Mesenteric fat pad (tissue), 1 donor: ENCODE data around the gene LELP1. TPM values are rescaled to one million over a fixed set of nuclear protein-coding genes. Genes with fewer than 3 reads are reported as not detected.
"Not testable (repeated sequence)": the region's sequence is repeated elsewhere in the genome, so short reads cannot be mapped to it uniquely, and the experiment has no call there.

Experiments used
- DNase-seq: peaks from one replicate; pipeline ENCODE4 v3.0.0-alpha.2; 2020; ENCODE audit warnings: low spot score
- total RNA-seq: library from RNA; stranded (reverse); fragmentation: NEBNext Ultra II Directional; extraction: Animal tissue kit (Norgen Biotek cat#: 25700); gene quantifications from one replicate; pipeline ENCODE4 v1.2.1, GENCODE V29; 2021
- donor health status: DM: yes; HTN: yes; CAD: no.

The LELP1 gene
- total RNA-seq, 1 donor from 2014 or later, result not detected

GRCh38 chr1:153228491-153228890, 25.3 kb downstream of the LELP1 start:
- DNase-seq, result no peak

GRCh38 chr1:153229076-153229829, 26.0 kb downstream of the LELP1 start:
- DNase-seq, result not testable (repeated sequence)

DNA sequence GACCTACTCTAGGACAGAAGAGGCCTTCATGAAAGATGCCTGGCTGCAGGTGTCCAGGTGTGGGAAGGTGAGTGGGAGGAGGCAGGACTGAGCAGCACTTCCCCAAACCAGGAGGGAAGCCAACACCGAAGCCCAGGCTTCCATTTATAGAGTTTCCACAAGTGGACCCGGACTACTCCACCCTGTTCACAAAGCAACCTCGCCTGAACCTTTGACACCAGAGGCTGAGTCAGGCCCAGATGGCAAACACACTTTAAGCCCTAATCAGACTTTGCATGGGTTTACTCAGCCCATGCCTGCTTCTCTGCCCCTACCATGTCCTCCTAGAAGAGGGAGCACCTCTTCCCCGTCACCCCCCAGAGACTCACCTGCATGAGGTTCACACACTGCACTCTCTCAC, 28.1 kb downstream of the LELP1 start:
- no peak for DNase-seq

DNA sequence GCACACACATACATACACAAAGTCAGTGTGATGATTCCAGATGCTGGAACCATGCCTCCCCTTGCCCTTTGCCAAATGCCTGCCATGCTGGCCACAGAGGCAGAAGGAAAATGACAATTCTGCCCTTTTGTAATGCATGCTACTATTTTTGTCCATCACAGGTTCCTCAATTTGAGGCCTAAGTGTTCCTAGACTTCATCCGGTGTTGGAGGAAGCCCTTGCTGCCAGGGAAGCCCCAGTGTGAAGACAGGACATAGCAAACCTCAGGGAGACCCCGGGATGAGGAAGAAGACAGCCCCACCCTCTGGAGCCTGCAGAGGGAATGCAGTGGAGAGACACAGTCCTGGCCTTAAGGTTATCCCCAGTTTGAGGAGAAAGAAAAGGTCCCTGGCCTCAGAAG, 28.6 kb downstream of the LELP1 start:
- no peak for DNase-seq

- no peak for DNase-seq
Measured at GRCh38 chr1:153232553-153232952, 29.3 kb downstream of the LELP1 start.

DNA sequence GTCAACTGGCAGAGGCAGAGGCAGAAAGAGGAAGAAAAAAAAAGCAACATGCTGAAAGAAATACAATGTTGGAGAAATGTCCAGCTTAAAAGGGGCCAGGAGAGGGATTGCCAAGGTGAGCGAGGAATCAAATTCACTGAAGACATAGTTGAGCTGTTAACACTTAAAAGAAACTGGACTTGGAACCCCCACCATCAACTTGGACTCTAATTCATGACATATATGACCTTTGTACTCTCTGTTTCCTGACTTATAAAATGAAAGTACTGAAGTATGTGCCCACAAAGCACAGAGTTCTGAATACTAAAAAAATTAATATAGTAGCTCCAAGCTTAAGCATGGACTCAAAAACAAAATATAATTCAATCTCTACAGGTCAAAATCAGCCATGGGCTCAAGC, 30.2 kb downstream of the LELP1 start:
- DNase-seq, result no peak

- no peak for DNase-seq
Measured at GRCh38 chr1:153238527-153238926, 35.3 kb downstream of the LELP1 start.

DNA sequence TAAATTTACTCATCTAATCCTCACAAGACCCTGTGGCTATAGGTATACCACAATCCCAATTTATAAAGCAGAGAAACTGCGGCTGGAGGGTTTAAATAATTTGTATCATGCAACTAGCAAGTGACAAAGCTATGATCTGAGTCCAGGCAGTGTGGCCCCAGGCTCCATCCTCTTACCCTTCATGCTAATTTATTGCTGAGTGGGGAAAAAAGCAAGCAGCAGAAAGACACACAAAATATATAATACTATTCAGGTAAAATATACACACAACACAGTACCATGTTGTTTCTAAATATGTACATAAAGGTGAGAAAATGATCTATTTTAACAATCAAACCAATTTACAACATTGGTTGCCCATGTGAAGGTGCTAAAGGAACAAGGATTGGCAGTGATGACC, 38.9 kb downstream of the LELP1 start:
- no peak for DNase-seq

- no peak for DNase-seq
Measured at GRCh38 chr1:153245466-153245865, 42.2 kb downstream of the LELP1 start.

GRCh38 chr1:153246018-153246417, 42.8 kb downstream of the LELP1 start:
- no peak for DNase-seq

DNA sequence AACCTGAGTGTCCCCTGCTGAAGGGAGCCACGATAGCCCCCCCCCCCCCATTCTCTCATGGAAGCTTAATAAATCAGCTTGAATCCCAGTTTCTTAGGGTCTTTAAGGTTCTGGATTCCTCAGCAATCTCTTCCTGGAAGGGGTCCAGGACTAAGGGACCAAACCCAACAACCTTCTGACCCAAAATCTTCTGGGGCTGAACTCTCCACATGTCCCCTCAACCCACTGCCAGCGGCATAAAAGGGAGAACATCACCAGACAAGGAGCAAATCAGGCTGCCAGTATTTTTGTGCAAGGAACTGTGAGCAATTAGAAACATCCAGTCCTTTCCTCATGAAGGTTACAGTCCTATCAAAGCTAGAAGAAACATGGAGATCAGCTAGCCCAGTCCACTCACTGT, 43.6 kb downstream of the LELP1 start:
- DNase-seq, result no peak

DNA sequence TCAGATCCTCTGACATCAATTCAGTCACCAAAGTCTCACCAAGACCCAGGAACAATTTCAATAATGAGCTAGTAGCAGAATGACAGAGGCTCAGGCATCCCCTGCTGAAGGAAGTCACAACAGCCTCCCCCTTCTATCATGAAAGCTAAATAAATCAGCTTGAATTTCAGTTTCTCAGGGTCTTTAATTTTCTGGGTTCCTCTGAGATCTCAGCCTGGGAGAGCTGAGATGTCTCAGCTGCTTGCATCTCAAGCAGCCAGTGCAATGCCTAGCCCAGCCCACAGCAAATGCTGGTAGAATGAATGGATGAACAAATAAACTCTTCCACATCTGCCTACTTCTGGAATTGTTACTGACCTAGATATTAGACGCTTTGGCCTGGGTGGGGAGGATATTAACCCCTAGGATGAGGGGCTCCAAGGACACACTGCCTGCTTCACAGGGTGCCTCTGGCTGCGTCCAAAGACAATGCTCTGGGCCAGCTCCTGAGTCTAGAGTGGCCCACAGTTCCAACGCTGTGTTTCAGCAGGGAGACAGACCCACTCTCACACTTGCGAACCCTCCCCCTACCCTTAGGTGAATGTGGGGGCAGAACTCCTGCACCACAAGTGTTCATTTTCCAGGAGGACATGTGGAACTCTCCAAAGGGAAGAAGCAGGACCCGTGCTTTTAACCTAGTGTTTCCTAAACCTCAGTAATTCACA, 45.1 kb downstream of the LELP1 start:
- no peak for DNase-seq

GRCh38 chr1:153250166-153250565, 46.9 kb downstream of the LELP1 start:
- no peak for DNase-seq

- DNase-seq, result no peak
Measured at GRCh38 chr1:153251087-153251486, 47.9 kb downstream of the LELP1 start.

DNA sequence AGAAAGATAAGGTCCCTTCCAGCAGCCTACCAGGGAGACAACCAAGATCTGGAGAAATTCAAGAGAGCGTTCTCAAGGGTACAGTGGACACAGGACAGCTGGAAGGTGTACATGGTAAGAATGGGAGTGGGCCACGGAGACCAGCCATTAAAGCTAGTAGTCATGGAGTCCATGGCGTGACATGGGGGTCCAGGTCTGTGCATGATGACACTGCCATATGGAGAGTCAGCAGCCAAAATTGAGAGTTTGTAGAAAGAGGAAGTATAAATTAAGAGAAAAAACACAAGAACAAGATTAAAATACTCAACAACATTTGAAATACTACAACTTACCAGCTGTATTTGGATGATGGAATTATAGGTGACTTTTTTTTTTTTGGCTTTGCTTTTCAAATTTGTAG, 48.3 kb downstream of the LELP1 start:
- no peak for DNase-seq

DNA sequence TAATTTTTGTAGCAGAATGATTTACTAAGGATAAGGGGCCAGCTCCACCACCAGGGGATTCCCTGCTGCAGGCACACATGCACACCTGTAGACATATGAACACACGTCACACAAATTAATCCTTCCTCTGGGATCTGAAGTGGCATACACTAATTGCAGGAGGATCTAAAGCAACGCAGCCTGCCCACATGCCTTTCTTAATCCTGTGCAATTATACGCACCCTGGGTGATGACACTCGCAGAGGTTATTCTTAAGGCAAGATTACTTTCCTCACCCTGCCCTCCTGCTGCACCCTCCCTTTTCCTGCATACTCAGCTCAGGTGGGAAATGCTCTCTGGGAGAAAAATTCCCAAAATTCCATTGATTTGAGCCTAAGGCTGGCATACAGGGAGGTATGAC, 48.8 kb downstream of the LELP1 start:
- no peak for DNase-seq

- DNase-seq, result no peak
Measured at GRCh38 chr1:153253076-153253475, 49.8 kb downstream of the LELP1 start.

GRCh38 chr1:153253693-153254092, 50.5 kb downstream of the LELP1 start:
- no peak for DNase-seq

Other genes with a start within 250 kb of the LELP1 start
- not detected for gene SPRR4, start 232.8 kb upstream of the LELP1 start, total RNA-seq
- gene SPRR1A, start 219.3 kb upstream of the LELP1 start, total RNA-seq, result not detected
- gene SPRR3, start 201.7 kb upstream of the LELP1 start, total RNA-seq, result not detected
- gene SPRR1B, start 172.2 kb upstream of the LELP1 start, total RNA-seq, result not detected
- not detected for gene SPRR2D, start 162.3 kb upstream of the LELP1 start, total RNA-seq
- gene SPRR2A, start 145.9 kb upstream of the LELP1 start, total RNA-seq, result not detected
- not detected for gene SPRR2B, start 131.8 kb upstream of the LELP1 start, total RNA-seq
- not detected for gene SPRR2E, start 108.9 kb upstream of the LELP1 start, total RNA-seq
- gene SPRR2F, start 89.9 kb upstream of the LELP1 start, total RNA-seq, result not detected
- not detected for gene SPRR2G, start 52.5 kb upstream of the LELP1 start, total RNA-seq
- not detected for gene PRR9, start 14.2 kb downstream of the LELP1 start, total RNA-seq
- gene LORICRIN, start 56.3 kb downstream of the LELP1 start, total RNA-seq, result not detected
- not detected for gene PGLYRP3, start 109.5 kb downstream of the LELP1 start, total RNA-seq
- not detected for gene PGLYRP4, start 145.4 kb downstream of the LELP1 start, total RNA-seq
- gene S100A9, start 154.4 kb downstream of the LELP1 start, total RNA-seq, result 892 TPM
- gene S100A12, start 172.2 kb downstream of the LELP1 start, total RNA-seq, result 77.2 TPM
- gene S100A8, start 187.6 kb downstream of the LELP1 start, total RNA-seq, result 674 TPM
- not detected for gene S100A7A, start 213.1 kb downstream of the LELP1 start, total RNA-seq